ENCODE measurements around the gene UTP18. TPM values are rescaled to one million over a fixed set of nuclear protein-coding genes. Genes with fewer than 3 reads are reported as not detected.

UTP18 gene
- total RNA-seq, 1 experiment from 2014 or later: 55.3 TPM

DNA sequence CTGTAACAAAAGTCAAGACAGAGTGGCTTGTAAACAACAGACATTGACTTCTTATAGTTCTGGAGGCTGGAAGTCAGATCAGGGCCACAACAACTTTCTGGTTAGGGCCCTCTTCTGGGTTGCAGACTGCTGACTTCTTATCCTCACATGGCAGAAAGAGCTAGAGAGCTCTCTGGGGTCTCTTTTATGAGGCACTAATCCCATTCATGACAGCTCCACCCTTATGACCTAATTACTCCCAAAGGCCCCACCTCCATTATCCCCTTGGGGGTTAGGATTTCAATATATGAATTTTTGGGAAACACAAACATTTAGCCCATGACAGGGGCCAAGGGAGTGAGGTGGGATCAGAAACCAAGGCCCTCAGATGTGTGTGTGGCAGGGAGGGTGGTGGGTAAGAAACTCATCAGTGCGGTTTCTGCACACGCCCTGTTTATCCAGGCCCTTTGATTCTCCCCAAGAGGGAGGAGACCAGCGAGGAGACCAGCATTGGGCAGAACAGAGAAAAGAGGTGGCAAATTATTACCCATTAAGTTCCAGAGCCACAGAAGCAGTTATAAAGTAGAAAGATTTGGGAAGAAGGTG is 74.8 kb downstream of the UTP18 start:
- Mint-ChIP-seq H3K4me1 (ENCODE audit: low read depth, unreplicated experiment) (no peaks in the 10 kb centered on the region), H3K27me3 (ENCODE audit: insufficient read depth, unreplicated experiment) (no peaks in the 10 kb centered on the region)

DNA sequence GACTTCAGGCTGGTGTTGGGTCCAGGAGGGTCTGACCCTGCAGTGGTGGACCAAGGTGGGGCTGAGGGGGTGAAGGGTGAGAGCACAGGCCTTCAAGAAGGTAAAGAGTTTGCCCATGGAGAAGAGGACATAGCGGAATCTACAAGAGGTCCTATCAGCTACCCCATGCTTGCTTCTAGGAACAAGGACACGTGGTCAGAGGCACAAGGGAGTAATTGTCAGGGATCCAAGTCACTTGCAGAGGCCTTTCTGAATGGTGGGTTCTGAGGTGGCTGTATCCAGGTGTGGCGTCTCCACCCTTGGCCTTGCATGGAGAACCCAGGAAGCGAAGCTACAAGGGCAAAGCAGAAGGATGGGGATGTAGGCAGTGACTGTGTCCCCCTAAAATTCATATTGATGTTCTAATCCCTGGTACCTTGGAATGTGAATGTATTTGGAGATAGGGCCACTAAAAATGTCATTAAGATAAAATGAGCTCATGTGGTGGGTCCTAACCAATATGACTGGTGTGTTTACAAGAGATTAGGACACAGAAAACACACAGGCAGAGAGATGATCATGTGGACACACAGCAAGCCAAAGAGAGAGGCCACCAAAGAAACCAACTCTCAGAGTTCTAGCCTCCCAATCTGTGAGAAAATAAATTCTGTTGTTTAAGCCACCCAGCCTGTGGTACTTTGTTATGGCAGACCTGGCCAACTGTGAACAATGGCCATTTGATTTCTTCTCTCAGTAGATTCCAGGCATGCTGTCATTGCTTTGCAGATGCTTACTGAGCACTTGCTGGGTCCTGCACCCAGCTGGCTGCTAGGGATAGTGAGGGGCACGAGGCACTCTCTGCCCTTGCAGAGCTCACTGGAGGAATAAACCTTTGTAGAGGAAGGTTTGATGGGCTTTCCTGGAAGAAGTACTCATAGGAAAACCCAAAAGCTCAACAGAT is 75.8 kb downstream of the UTP18 start:
- H3K9me3 ChIP-seq: no peaks in the 10 kb centered on the region
- no peaks in the 10 kb centered on the region for H3K36me3 Mint-ChIP-seq (ENCODE audit: insufficient read depth, unreplicated experiment)
- no peak overlapping the region for H3K4me3 Mint-ChIP-seq (ENCODE audit: unreplicated experiment)
- no peak overlapping the region for H3K4me3 ChIP-seq (ENCODE audit: low read depth, low read length)
- DNase-seq: no peak
- POLR2A ChIA-PET: no interaction called here
- H3K27me3 ChIP-seq (replicated peaks; ENCODE audit: control insufficient read depth, insufficient read depth, low read length): no peaks in the 10 kb centered on the region
- TF ChIP-seq, protein P1, sequence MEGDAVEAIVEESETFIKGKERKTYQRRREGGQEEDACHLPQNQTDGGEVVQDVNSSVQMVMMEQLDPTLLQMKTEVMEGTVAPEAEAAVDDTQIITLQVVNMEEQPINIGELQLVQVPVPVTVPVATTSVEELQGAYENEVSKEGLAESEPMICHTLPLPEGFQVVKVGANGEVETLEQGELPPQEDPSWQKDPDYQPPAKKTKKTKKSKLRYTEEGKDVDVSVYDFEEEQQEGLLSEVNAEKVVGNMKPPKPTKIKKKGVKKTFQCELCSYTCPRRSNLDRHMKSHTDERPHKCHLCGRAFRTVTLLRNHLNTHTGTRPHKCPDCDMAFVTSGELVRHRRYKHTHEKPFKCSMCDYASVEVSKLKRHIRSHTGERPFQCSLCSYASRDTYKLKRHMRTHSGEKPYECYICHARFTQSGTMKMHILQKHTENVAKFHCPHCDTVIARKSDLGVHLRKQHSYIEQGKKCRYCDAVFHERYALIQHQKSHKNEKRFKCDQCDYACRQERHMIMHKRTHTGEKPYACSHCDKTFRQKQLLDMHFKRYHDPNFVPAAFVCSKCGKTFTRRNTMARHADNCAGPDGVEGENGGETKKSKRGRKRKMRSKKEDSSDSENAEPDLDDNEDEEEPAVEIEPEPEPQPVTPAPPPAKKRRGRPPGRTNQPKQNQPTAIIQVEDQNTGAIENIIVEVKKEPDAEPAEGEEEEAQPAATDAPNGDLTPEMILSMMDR (IDR thresholded peaks at IDR 0.05; ENCODE audit: insufficient read depth in 1 of 2, low read depth in 1 of 2, low read length in 1 of 2, severe bottlenecking in 1 of 2, unreplicated experiment in 1 of 2): no peak
- no peaks in the 10 kb centered on the region for H3K4me1 ChIP-seq
- BruUV-seq (replicated peaks): no TSS peak
- H3K36me3 ChIP-seq (ENCODE audit: control insufficient read depth, insufficient read depth, low read length): no peaks in the 10 kb centered on the region
- CTCF ChIA-PET: no interaction called here
- intact Hi-C loops (cut with micrococcal nuclease; ENCODE audit: unreplicated experiment): no loop called here
- no peaks in the 10 kb centered on the region for H3K9me3 Mint-ChIP-seq (ENCODE audit: unreplicated experiment)
- H3K27ac Mint-ChIP-seq (ENCODE audit: unreplicated experiment): no peak overlapping the region
- no peaks in the 10 kb centered on the region for H3K27me3 Mint-ChIP-seq (ENCODE audit: insufficient read depth, unreplicated experiment)
- H3K4me1 Mint-ChIP-seq (ENCODE audit: low read depth, unreplicated experiment): no peaks in the 10 kb centered on the region

More for the DNA sequence above, 74.8 kb downstream of the UTP18 start:
- Histone ChIP-seq H3K4me3 (ENCODE audit: low read depth, low read length) (no peak overlapping the region), H3K9me3 (no peaks in the 10 kb centered on the region), H3K27me3 (replicated peaks; ENCODE audit: control insufficient read depth, insufficient read depth, low read length) (no peaks in the 10 kb centered on the region), H3K36me3 (ENCODE audit: control insufficient read depth, insufficient read depth, low read length) (no peaks in the 10 kb centered on the region), H3K4me1 (no peaks in the 10 kb centered on the region)
- POLR2A ChIA-PET: no interaction called here
- intact Hi-C loops (cut with micrococcal nuclease; ENCODE audit: unreplicated experiment): no loop called here
- TF ChIP-seq, protein P1 (IDR thresholded peaks at IDR 0.05; ENCODE audit: insufficient read depth in 1 of 2, low read depth in 1 of 2, low read length in 1 of 2, severe bottlenecking in 1 of 2, unreplicated experiment in 1 of 2): no peak
- Mint-ChIP-seq H3K4me3 (ENCODE audit: unreplicated experiment) (no peak overlapping the region), H3K9me3 (ENCODE audit: unreplicated experiment) (no peaks in the 10 kb centered on the region), H3K36me3 (ENCODE audit: insufficient read depth, unreplicated experiment) (no peaks in the 10 kb centered on the region), H3K27ac (ENCODE audit: unreplicated experiment) (no peak overlapping the region)
- no peak for DNase-seq
- CTCF ChIA-PET: no interaction called here
- no TSS peak for BruUV-seq (replicated peaks)

DNA sequence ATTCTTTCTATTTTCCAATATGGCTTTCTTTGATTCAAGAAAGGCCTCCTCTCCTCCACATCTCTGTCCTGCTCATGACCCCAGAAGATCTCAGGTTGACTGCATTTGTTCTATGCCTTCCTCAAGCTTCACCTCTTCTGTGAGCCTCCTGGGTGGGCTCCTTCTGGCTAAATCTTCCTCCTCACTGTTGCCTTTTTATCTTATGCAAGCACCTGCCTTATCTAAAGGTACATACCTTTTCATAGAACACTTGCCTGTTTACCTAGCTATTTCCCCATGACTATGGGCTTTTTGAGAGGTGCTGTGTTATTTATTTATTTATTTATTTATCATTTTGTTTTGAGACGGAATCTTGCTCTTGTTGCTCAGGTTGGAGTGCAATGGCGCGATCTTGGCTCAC is 81.1 kb downstream of the UTP18 start:
- H3K27ac Mint-ChIP-seq (ENCODE audit: unreplicated experiment): no peak overlapping the region
- ChIA-PET POLR2A (no interaction called here), CTCF (no interaction called here)
- peaks cover 3% of the 10 kb centered on the region for H3K27me3 Mint-ChIP-seq (ENCODE audit: insufficient read depth, unreplicated experiment)
- no peaks in the 10 kb centered on the region for H3K36me3 ChIP-seq (ENCODE audit: control insufficient read depth, insufficient read depth, low read length)
- no peak overlapping the region for H3K4me3 ChIP-seq (ENCODE audit: low read depth, low read length)
- no peaks in the 10 kb centered on the region for H3K4me1 Mint-ChIP-seq (ENCODE audit: low read depth, unreplicated experiment)
- H3K9me3 Mint-ChIP-seq (ENCODE audit: unreplicated experiment): no peaks in the 10 kb centered on the region
- H3K4me3 Mint-ChIP-seq (ENCODE audit: unreplicated experiment): no peak overlapping the region
- H3K36me3 Mint-ChIP-seq (ENCODE audit: insufficient read depth, unreplicated experiment): no peaks in the 10 kb centered on the region
- no peaks in the 10 kb centered on the region for H3K4me1 ChIP-seq
- TF ChIP-seq, protein P1 (IDR thresholded peaks at IDR 0.05; ENCODE audit: insufficient read depth in 1 of 2, low read depth in 1 of 2, low read length in 1 of 2, severe bottlenecking in 1 of 2, unreplicated experiment in 1 of 2): no peak
- no peaks in the 10 kb centered on the region for H3K27me3 ChIP-seq (replicated peaks; ENCODE audit: control insufficient read depth, insufficient read depth, low read length)
- no peak for DNase-seq
- intact Hi-C loops (cut with micrococcal nuclease; ENCODE audit: unreplicated experiment): no loop called here
- BruUV-seq (replicated peaks): no TSS peak
- H3K9me3 ChIP-seq: no peaks in the 10 kb centered on the region
